Testis (tissue), 2 donors: Measurements from ENCODE around the gene MAPK1IP1L.

Experiments used
- CTCF ChIP-seq, 3 experiments: fragments of 450-650 bp in 2 of 3; fragments of 200-600 bp in 1 of 3; sonication (generic) in 1 of 3; IDR thresholded peaks; one replicate each; pipeline ENCODE4 v1.5.1; 2016 to 2019; ENCODE audit warnings: antibody characterized with exemption in 3 of 3, mild to moderate bottlenecking in 2 of 3, moderate library complexity in 1 of 3
- POLR2A ChIP-seq: fragments of 450-650 bp; IDR thresholded peaks from one replicate; pipeline ENCODE4 v1.6.1; 2017; ENCODE audit warnings: antibody characterized with exemption, mild to moderate bottlenecking, moderate library complexity

GRCh38 chr14:55101698-55102097 lies 50.3 kb downstream of the MAPK1IP1L start:
- TF ChIP-seq CTCF (IDR thresholded peaks at IDR 0.05) (no peak), POLR2A (no peak)
